C4-2B (cell line): ENCODE data around the gene GSTA3.

ENCODE experiments used
- ZFX ChIP-seq: fragments of 450-650 bp; IDR thresholded peaks from 2 replicates; pipeline ENCODE4 v1.6.1; 2017
- TF ChIP-seq, protein P1 (sequence below): fragments of 450-650 bp; conservative IDR thresholded peaks from 2 replicates; pipeline ENCODE4 v1.5.1; 2017; ENCODE audit warnings: mild to moderate bottlenecking

GRCh38 chr6:52876056-52876787, 33.3 kb downstream of the GSTA3 start:
- TF ChIP-seq, protein P1, sequence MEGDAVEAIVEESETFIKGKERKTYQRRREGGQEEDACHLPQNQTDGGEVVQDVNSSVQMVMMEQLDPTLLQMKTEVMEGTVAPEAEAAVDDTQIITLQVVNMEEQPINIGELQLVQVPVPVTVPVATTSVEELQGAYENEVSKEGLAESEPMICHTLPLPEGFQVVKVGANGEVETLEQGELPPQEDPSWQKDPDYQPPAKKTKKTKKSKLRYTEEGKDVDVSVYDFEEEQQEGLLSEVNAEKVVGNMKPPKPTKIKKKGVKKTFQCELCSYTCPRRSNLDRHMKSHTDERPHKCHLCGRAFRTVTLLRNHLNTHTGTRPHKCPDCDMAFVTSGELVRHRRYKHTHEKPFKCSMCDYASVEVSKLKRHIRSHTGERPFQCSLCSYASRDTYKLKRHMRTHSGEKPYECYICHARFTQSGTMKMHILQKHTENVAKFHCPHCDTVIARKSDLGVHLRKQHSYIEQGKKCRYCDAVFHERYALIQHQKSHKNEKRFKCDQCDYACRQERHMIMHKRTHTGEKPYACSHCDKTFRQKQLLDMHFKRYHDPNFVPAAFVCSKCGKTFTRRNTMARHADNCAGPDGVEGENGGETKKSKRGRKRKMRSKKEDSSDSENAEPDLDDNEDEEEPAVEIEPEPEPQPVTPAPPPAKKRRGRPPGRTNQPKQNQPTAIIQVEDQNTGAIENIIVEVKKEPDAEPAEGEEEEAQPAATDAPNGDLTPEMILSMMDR: no peak
- TF ChIP-seq ZFX: no peak
